GM21423 (cell line): Measurements from ENCODE around the gene MCM3AP.

Source experiments
- ATAC-seq: cut with Tn5 transposase; IDR thresholded peaks from one replicate; pipeline ENCODE4 v1.9.1; 2021; ENCODE audit warnings: mild to moderate bottlenecking, moderate library complexity; ENCODE audit not compliant: unreplicated experiment

MCM3AP gene

DNA sequence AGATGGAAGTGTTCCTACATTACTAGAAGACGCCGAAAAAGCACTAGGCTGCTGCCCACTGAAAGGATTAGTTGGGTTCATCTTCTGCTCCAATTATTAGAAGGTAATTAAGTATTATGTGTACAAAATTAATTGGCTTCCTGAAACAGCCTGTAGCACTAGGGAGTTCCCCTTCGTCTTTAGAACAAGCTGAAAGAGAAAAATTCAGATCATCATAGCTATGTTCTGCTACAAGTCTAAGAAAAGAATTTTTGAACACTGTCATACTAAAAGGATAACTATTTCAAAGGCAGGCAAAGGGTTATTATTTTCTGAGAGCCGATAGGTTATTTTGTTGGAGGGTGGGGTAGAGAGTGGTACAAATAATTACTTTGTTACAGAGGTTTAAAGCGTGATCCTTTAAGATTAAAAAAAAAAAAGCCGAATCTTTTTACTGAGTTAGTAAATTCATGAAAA lies at the start of gene MCM3AP:
TSS of gene MCM3AP (minus strand) at position 406 of the 456 bp plus-strand sequence. CDS start at position 81, 325 bp downstream.
- no peak for ATAC-seq

DNA sequence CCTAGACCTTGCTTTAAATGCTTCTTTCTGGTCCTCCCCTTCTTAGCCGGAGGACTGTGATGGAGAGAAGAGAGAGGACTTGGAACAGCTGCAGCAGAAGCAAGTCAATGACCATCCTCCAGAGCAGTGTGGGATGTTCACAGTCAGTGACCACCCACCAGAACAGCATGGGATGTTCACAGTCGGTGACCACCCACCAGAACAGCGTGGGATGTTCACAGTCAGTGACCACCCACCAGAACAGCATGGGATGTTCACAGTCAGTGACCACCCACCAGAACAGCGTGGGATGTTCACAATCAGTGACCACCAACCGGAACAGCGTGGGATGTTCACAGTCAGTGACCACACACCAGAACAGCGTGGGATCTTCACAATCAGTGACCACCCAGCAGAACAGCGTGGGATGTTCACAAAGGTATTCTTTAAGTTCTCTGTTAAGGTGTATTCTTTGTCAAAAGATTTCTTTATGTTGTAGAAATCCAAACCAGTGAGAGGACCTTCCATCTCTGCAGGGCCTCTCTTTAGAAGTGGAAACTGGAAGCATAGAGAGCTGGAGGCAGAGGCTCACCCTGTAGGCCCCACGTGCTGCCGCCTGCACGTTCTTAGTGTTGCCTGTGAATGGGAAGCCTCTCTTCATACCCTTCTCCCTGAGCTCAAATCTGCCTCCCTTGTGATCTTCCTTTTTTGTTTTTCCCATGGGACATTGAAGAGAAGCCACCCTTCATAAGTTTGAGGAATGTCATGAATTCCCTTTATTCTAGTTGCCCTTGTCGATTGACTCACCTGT lies 49.1 kb upstream of the MCM3AP start:
- no peak for ATAC-seq

DNA sequence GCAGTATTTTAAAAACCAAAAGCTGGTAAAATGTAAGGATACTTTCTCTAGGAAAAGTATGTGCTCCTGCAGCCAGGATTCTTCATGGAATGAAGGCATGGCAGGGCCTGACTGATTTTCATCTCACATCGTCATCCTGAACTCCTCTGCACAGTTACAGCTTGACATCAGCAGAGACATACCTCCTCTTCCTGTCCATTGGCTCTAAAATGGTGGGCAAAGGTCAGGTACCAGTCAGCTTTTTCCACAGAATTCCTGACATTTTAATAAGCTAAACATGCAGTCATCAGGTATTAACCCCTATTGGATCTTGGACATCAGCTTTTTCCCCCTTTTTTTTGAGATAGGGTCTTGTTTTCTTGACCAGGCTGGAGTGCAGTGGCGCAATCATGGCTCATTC lies 44.4 kb upstream of the MCM3AP start:
- no peak for ATAC-seq

DNA sequence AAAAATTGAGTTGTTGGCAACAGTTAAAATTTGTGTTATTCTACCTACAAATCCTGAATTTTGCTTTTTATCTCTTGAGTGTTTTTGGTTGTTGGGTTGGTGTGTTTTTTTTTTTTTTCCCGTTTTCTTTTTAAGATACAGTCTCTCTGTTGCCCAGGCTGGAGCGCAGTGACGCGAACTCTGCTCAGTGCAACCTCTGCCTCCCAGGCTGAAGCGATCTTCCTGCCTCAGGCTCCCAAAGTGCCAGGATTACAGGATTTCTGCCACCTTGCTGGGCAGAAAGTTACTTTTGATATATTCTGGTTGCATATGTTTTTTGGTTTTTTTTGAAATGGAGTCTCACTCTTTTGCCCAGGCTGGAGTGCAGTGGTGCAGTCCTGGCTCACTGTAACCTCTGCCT lies 42.7 kb upstream of the MCM3AP start:
- ATAC-seq, result no peak

DNA sequence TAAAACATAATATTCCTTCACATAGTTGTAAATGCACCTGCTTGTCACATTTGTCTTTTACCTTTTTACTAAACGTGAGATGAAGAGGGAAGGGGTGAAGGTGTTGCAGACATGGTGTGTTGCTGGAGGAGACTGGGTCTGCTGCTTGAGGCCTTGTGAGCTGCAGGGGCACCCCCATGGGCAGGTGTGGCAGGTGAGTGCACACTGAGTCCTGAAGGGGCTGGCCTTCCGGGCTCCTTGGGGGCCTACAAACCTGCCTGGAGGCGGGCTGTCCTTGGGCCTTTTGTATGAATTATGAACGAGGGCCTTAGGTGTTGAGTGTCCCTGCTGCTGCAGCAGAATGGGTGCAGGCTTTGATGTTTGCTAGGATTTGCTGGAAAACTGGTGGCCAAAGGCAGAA lies 42.3 kb upstream of the MCM3AP start:
- no peak for ATAC-seq

DNA sequence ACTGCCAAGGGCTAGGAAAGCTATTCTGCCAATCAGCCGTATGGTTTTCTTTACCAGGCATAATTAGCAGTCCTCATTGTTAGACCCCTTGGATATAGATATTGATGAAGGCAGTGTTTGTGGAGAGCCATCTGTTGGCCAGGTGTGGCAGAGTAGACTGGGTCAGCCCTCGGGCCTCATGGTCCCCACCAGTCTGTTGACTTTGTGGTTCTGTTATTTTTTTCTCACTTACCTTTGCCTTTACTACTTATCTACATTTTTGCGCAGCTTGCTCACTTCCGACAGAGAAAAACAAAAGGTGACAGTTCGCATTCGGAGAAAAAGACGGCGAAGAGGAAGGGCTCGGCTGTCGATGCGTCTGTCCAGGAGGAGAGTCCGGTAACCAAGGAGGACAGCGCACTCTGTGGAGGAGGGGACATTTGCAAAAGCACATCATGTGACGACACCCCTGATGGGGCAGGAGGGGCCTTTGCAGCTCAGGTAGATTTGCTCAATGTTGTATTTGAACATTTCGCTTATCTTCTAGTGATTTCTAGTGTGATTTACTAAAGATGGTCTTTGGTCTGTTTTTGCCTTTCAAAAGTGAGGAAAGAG lies 40.8 kb upstream of the MCM3AP start:
- no peak for ATAC-seq

DNA sequence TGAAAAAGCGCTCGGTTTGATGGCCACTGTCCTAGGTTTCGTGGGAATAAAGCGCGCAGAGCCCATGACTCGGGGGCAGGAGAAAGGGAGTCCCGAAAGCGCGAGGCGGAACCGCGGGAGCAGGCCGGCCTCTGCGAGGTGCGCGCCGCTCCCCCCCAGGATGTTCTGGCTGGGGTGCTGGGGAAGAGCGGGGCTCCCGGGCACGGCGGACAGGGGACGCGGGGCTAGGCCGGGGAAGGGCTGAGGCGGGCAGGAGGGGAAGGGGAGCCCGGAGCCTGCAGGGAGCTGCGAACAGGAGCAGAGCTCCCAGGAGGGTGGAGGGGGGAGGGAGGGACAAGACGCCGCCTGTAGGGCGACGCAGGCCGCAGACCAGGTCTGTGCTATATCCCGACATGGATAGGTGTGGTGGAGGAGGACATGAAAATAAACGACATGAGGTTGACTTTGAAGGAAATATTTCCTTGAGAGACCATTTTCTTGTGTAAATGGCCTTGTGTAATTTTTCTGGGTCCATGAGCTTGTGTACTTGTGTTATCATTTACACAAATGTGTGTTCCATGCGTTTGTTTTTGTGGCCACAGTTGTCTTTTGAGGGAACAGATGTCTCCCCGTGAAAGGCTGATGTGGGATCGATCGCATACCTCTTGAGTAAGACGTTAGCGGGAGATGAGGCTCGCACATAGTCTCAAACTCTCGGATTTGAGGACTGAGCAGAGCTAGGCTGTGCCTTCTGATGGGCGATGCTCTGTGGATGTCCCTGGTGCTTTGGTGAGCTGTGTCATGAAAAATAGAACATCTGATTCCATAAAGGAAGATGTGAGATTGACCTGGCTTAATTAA lies 39.9 kb upstream of the MCM3AP start:
- ATAC-seq, result no peak

DNA sequence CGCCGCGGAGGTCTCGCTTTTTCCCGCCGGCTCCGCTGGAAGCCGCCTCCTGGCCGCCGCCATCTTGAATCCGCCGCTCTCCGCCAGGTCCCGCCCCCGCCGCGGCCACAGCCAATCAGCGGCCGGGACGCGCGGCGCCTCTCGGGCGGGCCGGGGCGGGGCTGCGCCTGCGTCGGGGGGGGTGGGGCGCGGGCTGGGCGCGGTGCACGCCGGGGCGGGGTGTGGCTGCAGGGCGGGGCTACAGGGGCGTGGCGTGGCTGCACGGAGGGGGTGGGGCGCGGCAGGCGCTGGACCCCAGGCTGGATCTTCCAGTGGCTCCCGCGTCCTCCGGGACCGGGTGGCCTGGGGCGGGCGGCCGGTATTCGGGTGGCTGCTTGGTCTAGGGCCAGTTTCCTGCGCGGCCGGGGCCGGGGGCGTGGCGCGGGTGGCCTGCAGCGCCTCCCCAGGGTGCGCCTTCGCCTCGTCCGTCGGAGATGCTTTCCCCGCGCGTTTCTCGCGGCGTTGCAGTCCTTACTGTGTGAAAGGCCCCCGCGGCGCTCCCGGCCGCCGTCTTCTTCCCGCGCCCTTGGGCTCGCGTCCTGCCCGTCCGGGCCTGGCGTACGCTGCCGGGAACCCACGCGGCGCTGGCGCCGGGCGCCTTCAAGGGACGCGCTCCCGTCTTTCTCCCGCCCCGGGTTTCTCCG lies 39.1 kb upstream of the MCM3AP start:
- ATAC-seq, result peak; percentile 51

DNA sequence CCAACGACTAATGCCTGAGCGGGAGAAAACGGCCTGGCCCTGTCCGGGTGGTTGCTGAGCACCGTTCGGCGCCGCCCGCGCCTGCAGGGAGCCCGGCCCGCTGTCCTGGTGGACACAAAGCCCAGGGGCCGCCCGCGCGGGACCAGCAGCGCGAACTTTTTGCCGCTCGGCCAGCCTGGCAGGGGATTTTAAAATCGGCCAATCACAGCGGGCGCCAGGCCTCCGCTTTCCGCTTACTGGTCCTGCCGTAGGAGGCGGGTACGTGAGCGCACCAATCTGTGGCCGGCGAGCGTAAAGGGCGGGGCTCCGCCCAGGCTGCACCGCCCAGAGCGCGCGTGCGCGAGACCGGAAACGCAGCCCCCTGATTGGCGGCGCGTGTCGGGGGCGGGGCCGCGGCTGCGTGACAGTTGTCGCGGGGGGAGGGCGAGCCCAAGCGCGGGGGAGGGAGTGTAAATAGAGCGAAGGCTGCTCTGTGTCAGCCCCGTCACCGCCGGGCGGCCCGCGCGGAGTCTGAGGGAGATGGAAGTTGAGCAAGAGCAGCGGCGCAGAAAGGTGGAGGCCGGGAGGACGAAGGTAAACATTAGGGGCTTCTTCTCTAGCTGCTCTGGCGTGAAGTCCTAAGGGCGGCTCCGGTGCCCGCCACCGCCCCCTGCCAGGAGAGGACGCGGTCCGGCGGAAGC lies 38.4 kb upstream of the MCM3AP start, which contains the start of the genes C21orf58 and PCNT:
TSS of gene C21orf58 (minus strand) at position 161 of the 680 bp plus-strand sequence. CDS start 1,132 bp downstream, outside the sequence.
TSS of gene PCNT (plus strand) at position 447 of the 680 bp plus-strand sequence. CDS start at position 520, 73 bp downstream.
- peak; percentile 76 for ATAC-seq

DNA sequence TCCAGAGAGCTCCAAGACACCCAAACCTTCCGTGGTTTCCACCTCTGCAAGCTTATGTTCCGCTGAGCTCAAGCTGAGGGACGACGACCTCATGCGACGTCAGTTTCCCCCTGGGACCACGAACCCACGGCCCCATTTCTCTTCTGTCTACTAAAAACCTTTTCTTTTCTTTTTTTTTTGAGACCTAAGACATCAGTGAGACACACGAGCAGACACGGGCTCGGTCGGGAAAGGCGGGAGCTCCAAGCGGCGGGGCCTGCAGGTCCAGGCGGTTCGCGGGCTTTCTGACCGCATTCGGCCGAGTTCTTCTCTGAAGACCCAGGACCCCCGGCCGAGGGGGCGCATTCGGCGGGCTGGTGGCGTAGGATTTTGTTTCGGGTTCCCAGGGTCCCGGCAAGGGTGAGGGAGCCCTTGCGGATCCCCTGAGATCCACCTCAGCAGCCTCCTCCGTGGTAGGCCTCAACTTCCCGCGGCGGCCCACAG lies 37.9 kb upstream of the MCM3AP start:
- no peak for ATAC-seq

DNA sequence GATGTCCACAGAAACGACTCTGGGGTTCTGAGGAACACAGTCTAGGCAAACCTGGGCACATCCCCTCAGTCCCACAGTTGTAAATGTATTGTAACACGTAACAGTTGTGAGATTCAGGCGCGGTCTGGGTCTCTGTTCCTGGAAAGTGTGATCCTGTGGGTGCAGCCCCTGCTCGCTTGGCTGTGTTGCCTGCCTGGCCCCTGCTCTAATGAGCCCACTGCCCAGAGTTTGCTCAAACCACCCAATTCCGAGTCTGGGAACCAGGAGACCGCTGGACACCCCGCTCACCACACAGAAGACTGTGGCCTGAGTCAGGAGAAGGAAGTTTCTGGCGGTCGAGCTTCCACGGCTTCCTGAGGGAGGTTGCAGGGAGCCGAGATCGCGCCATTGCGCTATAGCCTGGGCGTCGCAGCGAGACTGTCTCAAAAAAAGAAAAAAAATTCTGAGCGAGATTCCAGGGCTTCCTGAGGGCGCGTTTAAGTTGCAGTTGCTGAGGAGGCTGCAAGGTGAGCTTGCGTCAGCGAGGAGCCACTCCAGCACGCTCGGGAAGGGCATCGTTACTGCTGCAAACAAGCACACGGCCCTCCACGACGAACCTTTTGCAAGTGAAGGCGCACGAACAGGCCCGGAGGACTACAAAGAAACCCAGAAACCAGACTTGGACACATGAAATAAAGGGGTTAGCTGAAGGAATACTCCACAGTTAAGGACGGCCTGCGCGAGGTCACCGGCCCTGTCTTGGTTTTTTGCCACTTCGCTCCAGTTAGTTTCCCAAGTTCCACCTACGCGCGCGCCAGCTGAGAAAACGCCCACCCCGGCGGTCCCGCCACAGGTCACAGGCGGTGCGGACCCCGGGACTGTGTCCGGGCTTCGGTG lies 37.2 kb upstream of the MCM3AP start:
- ATAC-seq, result no peak

DNA sequence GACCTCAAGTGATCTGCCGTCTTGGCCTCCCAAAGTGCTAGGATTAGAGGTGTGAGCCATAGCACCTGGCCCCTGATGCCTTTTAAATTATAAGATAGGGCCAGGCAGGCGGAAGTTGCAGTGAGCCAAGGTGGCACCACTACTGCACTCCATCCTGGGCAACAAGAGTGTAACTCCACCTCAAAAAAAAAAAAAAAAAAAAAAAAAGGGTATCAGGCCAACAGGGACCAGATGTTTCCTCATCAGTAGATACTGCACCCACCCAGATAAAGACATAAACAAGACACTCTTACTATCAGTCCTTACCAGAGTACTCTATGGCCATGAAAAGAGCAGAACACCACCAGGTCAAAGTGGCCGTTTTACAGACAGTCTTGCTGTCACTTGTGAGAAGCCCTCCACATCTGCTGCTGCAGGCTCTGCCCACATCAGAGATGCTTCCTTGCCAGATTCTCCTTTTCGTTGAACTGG lies 35.0 kb upstream of the MCM3AP start:
- ATAC-seq, result no peak

DNA sequence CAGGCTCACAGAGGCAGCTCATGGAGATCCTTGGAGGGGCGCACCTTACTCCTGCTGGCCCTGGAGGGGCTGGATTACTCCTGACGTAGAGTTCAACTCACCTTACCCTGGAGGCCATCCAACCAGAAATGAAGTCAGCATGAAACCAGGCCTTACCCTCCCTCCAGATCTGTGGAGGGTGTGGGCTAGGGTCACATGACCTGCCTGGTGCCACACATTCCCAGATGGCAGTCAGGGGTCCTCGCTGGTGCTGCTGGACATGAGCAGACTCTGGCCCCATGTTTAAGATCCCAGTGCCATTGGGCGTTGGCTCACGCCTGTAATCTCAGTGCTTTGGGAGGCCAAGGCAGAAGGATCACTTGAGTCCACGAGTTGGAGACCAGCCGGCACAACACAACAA lies 33.8 kb upstream of the MCM3AP start:
- no peak for ATAC-seq

DNA sequence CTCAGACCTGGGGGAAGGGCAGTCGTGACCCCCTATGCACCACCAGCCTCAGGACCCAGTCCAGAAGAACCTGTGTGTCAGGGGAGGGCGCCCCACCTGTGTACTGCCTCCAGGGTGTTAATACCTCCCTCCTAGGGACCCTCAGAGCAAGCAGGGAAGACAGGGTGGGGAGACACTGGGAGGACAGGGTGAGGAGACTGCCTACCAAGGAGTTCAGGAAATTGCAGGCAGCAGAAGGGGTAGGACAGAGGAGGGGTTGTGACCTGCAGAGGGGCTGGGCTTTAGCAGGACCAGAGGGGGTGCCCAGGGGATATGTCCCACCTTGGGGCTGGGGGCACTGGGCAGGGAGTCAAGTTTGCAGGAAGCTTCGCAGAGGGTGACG lies 33.0 kb upstream of the MCM3AP start:
- ATAC-seq, result no peak

DNA sequence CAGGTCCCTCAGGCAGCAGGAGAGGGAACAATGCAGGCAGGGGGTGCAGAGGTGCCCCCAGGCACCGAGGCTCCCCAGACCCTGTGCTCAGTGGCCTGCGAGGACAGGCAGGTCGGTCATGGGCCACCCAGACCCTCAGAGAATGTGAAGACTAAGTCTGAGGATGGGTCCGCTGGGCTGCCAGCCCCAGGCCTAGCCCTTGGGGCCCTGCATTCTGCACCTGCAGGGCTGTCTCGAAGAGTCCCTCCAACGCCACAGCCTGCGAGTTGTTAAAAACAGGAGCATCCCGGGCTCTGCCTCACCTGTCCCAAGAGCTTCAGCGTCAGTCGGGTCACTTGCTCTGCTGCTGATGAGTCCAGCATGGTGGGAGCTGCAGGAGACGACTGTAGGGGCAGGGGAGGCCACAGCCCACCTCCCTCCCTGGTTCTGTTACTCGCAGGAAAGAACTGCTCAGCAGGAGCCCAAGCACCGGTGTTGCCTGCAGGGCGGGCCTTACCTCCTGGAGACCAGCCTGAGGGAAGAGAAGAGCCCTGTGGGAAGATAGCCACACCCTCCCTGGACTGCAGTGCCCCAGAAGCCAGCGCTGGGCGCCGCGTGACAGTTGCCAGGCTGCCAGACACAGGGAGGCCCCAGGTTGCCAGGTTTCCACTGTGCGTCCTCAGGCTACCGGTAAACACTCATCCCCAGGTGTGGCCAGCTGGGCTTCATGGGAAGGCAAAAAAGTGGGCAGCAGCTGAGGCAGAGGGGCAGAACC lies 32.5 kb upstream of the MCM3AP start:
- ATAC-seq, result no peak

DNA sequence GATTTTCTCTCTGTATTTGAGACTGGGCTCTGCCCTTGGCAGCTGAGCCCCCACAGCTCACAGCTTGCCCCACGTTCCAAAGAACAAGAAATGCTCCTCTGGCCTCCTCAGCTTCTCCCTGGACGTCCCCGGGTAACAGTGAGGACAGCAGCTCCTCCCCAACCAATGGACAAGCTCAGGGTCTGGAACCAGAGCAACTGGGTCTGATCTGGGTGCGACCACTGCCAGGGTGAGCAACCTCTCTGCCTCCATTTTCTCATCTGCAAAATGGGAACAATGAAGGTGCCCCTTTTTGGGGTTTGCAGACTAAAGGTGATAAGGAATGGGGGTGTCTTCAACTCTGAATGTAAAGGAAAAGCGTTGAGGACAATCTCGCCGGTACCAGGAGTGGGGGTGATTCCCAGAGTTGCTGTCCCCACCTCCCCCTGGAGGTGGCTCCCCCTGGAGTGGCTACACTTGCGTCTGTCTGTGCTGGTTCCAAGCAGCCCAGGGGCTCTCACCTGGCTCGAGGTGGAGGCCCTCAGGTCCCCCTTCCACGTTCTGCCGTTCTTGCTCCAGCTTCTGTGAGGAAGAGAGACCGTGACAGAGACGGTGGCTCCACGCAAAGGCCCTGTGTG lies 31.4 kb upstream of the MCM3AP start:
- ATAC-seq, result no peak

DNA sequence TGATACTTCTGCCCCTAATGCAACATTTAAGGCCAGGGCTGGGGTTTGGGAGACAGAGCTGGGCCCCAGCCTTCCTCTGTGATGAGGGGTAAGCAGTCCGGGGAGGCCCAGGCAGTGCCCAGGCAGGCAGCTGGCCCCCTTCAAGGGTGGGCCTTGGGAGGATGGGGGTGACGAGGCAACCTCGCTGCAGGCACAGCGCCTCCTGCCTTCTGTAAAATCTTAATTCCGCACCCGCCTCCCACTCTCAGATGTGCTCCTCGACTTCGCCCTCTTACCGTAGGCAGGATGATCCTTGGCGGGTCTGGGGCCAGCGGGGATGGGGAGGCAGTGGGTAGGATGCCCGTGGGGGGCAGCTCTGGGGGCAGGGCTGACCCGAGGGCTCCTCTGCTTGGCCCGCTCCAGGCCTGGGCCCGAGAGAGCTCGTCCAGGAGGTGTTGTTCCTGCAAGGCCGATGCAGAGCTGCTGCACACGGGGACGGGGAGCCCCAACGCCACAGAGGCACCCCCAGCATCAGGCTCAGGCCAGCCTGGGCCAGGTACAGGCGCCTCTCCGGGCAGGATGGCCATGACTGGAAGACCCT lies 29.1 kb upstream of the MCM3AP start:
- ATAC-seq, result no peak
